AML-193 (cell line): ENCODE measurements around the gene PAK6.

Experiments used
- DNase-seq, 2 experiments: peaks; one replicate each; lab custom pipeline; 2025; lab: John Stamatoyannopoulos, UW

The PAK6 gene

GRCh38 chr15:40241269-40242212 lies 2.7 kb downstream of the PAK6 start:
- DNase-seq = no peak

- no peak for DNase-seq
Measured at GRCh38 chr15:40242213-40242599, 3.3 kb downstream of the PAK6 start.

GRCh38 chr15:40242601-40243000 lies 3.7 kb downstream of the PAK6 start:
- no peak for DNase-seq

- no peak for DNase-seq
Measured at GRCh38 chr15:40243126-40243810, 4.4 kb downstream of the PAK6 start.

- DNase-seq = no peak
Measured at GRCh38 chr15:40244961-40245523, 6.2 kb downstream of the PAK6 start.

GRCh38 chr15:40245666-40246450 lies 7.0 kb downstream of the PAK6 start:
- no peak for DNase-seq

- DNase-seq = no peak
Measured at GRCh38 chr15:40246496-40247280, 7.8 kb downstream of the PAK6 start.

DNA sequence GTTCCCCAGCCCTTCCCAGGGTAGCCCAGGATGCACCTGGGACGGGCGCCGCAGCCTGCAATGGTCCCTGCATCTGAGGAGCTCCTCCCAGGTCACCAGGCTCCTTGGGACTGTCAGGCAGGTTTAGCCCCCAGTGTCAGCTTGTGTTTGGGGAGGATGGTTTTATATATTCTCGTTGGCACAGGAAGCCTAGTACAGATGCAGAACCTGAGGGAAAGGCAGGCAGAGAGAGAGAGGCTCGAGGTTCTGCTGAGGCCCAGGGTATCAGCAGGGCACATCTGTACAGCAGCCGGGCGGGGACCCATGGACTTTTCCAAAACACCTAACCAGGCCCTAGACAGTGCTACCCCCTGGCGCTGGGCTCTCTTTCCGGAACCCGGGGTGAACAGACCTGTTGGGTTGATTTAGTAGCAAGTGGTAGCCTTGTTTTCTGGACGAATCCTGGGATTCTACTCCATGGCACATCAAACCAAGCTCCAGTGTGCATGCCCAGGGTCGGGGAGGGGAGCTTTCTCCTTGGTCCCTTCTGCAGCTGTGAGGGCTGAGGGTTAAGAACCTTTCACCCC lies 8.6 kb downstream of the PAK6 start:
- DNase-seq = no peak

DNA sequence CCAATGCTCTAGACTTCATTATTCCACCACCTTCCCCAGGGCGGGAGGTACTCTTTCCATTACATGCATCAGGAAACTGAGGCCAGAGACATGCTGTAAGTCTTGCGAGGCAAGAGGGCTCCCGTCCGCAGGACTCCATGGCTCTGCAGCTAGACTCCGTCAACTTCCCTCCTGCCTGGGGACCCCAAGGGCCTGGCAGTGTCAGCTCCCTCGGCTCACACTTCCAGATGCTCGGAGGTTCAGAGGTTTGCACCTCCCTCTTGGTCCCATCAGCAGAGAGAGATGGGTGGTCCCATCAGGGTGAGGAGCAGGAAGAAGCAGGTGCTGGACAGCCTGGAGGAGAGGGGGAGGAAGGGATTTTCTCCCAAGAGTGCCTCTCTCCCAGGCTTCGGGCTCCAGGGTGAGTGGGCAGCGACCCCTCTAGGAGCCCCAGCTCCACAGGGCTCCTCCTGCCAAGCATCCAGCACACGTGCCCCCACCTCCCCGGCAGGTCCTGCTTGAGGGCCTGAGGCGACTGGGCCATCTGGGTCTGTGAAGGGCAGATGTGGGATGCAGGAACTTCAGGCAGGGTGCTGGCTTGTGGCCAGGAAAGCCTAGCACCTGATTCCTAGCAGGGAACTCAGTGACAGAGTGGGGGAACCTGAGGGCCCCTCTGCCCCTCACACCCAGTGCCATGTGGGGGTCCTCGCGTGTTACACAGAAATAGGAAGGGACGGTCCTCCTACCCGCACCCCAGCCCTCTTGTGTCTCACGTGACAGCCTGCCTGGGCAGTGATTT lies 9.3 kb downstream of the PAK6 start:
- no peak for DNase-seq

GRCh38 chr15:40249477-40250303 lies 10.8 kb downstream of the PAK6 start:
- DNase-seq = no peak

DNA sequence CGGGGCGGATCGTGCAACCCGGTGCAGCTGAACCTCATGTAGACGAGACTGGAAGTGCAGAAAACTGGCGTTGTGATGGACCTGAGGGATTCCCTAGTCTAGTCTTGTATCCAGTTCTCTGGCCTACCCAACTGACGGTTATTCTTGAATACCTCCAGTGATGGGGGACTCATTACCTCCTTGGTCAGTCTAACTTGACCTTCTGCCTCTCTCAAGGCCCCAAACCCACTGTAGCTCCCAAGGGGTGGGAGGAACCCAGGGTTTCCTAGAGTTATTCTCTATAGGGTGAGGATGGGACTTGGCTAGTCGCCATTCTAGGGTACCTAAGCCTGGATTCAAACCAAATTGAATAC lies 11.4 kb downstream of the PAK6 start:
- no peak for DNase-seq

DNA sequence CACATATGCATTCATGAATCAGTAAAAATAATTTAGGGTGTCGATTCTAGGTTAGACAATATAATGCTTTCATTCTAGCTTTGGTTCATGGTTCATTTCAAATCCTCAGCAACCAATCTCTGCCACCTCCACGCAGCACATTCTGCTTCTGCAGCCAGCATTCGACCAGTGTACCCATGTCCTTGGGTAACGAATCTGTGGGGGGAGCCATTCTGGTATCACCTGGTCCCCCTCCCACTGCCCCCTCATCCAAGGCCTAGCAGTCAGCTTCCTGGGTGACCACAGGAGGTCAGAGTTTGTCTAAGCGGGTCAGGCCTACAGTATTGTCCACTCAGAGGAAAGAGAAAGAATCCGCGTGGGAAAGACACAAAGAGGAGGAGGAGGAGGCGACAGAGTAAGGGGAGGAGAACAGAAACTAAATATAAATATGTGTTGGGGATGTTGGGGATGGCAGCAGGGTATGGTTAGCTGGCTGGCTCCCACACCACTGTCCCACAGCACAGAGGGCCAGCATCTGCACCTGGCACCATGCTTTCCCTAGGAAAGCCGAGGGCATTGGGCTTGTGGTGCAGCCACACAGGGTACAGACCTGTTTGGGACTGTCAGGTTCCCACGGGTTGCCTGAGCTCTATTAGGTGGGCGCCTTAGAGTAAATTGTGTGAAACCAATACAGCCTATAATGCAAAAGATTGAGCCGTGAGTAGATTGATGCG lies 12.1 kb downstream of the PAK6 start:
- no peak for DNase-seq

GRCh38 chr15:40251486-40252140 lies 12.8 kb downstream of the PAK6 start:
- DNase-seq = no peak

- DNase-seq = no peak
Measured at GRCh38 chr15:40252141-40252437, 13.2 kb downstream of the PAK6 start.

GRCh38 chr15:40252438-40253166 lies 13.7 kb downstream of the PAK6 start:
- no peak for DNase-seq

GRCh38 chr15:40253167-40253790 lies 14.4 kb downstream of the PAK6 start:
- DNase-seq = no peak

DNA sequence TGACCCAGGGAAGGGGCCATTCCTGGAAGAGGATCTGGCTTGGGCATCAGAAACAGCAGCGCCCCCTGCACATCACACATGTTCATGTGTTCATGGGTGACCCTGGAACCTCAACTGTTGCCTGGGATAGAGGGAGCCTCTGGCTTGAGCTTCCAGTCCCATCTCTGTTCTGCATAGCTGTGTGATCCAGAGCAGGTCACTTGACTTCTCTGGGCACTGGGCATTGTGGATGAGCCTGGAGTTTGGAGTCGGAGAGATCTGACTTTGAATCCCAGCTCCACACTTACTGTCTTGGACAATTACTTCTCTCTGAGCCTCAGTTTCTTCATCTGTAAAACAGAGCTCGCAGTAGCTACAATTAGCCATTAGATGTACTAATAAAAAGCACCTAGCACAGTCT lies 15.6 kb downstream of the PAK6 start:
- no peak for DNase-seq
